ENCODE data around the gene CPLANE2. TPM values are rescaled to one million over a fixed set of nuclear protein-coding genes. Genes with fewer than 3 reads are reported as not detected.

The CPLANE2 gene
- total RNA-seq, 1 donor from 2014 or later: 12.9 TPM

DNA sequence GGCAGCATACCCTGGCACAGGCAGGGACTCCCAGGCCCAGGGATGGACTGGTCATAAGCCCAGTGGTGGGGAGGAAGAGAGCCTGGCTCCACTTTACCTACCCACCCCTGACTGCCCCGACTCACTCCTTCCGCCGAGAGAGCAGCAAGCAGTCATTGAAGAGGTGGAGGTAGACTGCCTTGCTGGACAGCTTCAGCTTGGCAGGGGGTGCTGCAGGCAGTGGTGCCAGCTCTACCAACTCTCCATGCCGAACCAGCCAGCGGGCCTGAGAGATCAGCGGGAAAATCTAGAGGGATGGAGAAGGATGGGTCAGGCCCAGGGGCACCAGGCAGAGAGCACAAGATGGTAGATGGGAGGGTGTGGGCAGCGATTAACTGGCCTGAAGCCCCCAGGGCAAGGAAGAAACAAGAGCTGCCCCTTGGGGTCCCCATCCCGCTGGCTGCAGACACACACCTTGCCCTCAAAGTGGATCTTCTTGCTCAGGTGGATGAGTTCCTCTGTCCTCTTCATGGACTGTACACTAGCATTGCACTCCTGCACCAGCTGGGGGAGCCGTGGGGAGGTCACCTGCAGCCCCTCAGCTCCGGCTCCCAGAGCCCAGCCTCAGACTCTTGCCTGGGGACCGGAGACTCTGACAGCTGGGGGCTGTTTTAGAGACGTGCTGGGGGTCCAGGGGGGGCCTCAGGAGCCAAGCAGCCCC lies 32.2 kb downstream of the CPLANE2 start:
- H3K9me3 Mint-ChIP-seq: no peaks in the 10 kb centered on the region
- H3K4me1 Mint-ChIP-seq (ENCODE audit: unreplicated experiment): peaks cover 19% of the 10 kb centered on the region
- no peak overlapping the region for H3K27ac Mint-ChIP-seq
- no peaks in the 10 kb centered on the region for H3K36me3 Mint-ChIP-seq
- TF ChIP-seq CTCF (conservative IDR thresholded peaks at IDR 0.05): peak; percentile 55
- no peak overlapping the region for H3K4me3 Mint-ChIP-seq
- DNase-seq (ENCODE audit: extremely low spot score, unreplicated experiment): no peak
- H3K27me3 Mint-ChIP-seq: no peaks in the 10 kb centered on the region

GRCh38 chr1:16204216-16204615 lies 32.8 kb downstream of the CPLANE2 start:
- H3K36me3 Mint-ChIP-seq: no peaks in the 10 kb centered on the region
- no peaks in the 10 kb centered on the region for H3K9me3 Mint-ChIP-seq
- H3K4me3 Mint-ChIP-seq: no peak overlapping the region

GRCh38 chr1:16203550-16203949 lies 33.4 kb downstream of the CPLANE2 start:
- Mint-ChIP-seq H3K36me3 (no peaks in the 10 kb centered on the region), H3K27ac (no peak overlapping the region), H3K4me1 (ENCODE audit: unreplicated experiment) (peaks cover 14% of the 10 kb centered on the region), H3K9me3 (no peaks in the 10 kb centered on the region), H3K4me3 (no peak overlapping the region), H3K27me3 (no peaks in the 10 kb centered on the region)
- no peak for TF ChIP-seq CTCF (conservative IDR thresholded peaks at IDR 0.05)
- DNase-seq (ENCODE audit: extremely low spot score, unreplicated experiment): no peak

More at GRCh38 chr1:16204216-16204615, 32.8 kb downstream of the CPLANE2 start:
- no peaks in the 10 kb centered on the region for H3K27me3 Mint-ChIP-seq
- DNase-seq (ENCODE audit: extremely low spot score, unreplicated experiment): no peak
- H3K4me1 Mint-ChIP-seq (ENCODE audit: unreplicated experiment): peaks cover 14% of the 10 kb centered on the region
- no peak for TF ChIP-seq CTCF (conservative IDR thresholded peaks at IDR 0.05)
- H3K27ac Mint-ChIP-seq: peak overlapping the region; percentile 7

- Mint-ChIP-seq H3K4me1 (ENCODE audit: unreplicated experiment) (peaks cover 14% of the 10 kb centered on the region), H3K27me3 (no peaks in the 10 kb centered on the region), H3K4me3 (no peak overlapping the region), H3K36me3 (no peaks in the 10 kb centered on the region), H3K27ac (no peak overlapping the region), H3K9me3 (no peaks in the 10 kb centered on the region)
- TF ChIP-seq CTCF (conservative IDR thresholded peaks at IDR 0.05): no peak
- DNase-seq (ENCODE audit: extremely low spot score, unreplicated experiment): no peak
Measured at GRCh38 chr1:16202281-16203210, 34.4 kb downstream of the CPLANE2 start.

GRCh38 chr1:16199700-16200099 lies 37.3 kb downstream of the CPLANE2 start:
- Mint-ChIP-seq H3K4me3 (no peak overlapping the region), H3K27me3 (no peaks in the 10 kb centered on the region), H3K4me1 (ENCODE audit: unreplicated experiment) (peaks cover 10% of the 10 kb centered on the region), H3K27ac (no peak overlapping the region), H3K36me3 (no peaks in the 10 kb centered on the region), H3K9me3 (no peaks in the 10 kb centered on the region)
- DNase-seq (ENCODE audit: extremely low spot score, unreplicated experiment): no peak
- TF ChIP-seq CTCF (conservative IDR thresholded peaks at IDR 0.05): no peak
